Ramos (cell line): ENCODE measurements around the gene MYBPH.

ENCODE experiments used
- in situ Hi-C: fragments of 300-500 bp; cut with MboI; formaldehyde crosslinking; loops from one replicate; pipeline ENCODE4 v1.14.3; 2022; ENCODE audit warnings: low sequenced_read_pairs; ENCODE audit not compliant: unreplicated experiment

MYBPH gene

DNA sequence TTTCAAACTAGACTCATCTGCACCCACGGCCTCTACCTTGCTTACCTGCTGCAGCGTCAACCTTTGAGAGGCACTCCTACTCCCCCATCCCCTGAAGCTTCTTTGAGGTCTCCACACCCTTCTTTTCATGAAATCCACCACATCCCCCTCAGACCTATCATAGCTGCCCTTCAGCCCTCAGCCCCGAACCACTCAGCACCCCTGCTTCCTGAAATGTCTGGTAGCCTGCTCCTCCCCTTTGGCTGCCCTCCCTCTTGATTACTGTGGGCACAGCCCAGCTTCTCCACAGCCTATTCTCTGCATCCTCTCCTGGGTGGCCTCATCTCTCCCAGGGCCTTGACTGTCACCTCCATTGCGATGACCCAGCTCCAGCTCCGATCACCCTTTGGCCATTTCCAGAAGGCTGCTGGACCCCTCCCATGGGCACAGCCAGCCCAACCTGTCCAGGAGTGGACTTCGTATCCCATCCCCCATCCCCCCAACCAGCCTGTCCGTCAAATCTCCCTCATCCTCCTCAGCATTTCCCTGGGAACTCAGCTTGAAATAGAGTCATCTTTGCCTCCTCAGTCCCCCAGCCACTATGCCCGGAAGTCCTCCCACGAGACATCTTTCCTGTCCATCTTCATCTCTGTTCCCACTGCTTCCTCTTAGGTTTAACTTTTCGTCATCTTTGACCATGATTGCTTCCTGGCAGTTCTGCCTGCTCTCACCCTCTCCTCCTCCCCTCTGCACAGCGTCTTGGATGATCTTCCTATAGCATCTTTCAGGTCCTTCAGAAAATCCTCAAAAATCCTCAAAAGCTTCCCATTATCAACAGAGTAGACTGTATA, 54.2 kb downstream of the MYBPH start:
- in situ Hi-C loops: no loop called here

GRCh38 chr1:203120325-203121153, 55.1 kb downstream of the MYBPH start:
- in situ Hi-C loops: no loop called here
